A549 (cell line): Measurements from ENCODE around the gene TSG101.

Experiments
- CTCF ChIP-seq: fragments of >200 bp; sonication (Bioruptor Twin); formaldehyde crosslinking; IDR thresholded peaks from 3 replicates; pipeline ENCODE4 v1.5.1; 2016
- ELK1 ChIP-seq: fragments of 150-350 bp; IDR thresholded peaks from 2 replicates; pipeline ENCODE4 v1.6.1; 2014; ENCODE audit warnings: low read depth, mild to moderate bottlenecking, low read length
- EP300 ChIP-seq, 2 experiments: fragments of >200 bp; sonication (Bioruptor Twin); formaldehyde crosslinking; IDR thresholded peaks; 2 replicates in 1 of 2; 3 replicates in 1 of 2; pipeline ENCODE4 v1.6.1; 2016 to 2017
- HMGXB4 ChIP-seq: fragments of 250-450 bp; sonication (Bioruptor Pico); IDR thresholded peaks from 2 replicates; pipeline ENCODE4 v1.5.0; 2021; ENCODE audit warnings: mild to moderate bottlenecking, moderate library complexity, borderline replicate concordance
- HOXA7 ChIP-seq: fragments of 250-450 bp; sonication (Bioruptor Pico); IDR thresholded peaks from 2 replicates; pipeline ENCODE4 v1.5.0; 2020; ENCODE audit warnings: mild to moderate bottlenecking, moderate library complexity
- JUNB ChIP-seq: fragments of >200 bp; sonication (Bioruptor Twin); formaldehyde crosslinking; IDR thresholded peaks from 2 replicates; pipeline ENCODE4 v1.6.1; 2016
- KDM1A ChIP-seq: fragments of 200-600 bp; sonication (generic); IDR thresholded peaks from 2 replicates; pipeline ENCODE4 v1.6.1; 2016; ENCODE audit warnings: low read depth, mild to moderate bottlenecking
- MAFK ChIP-seq: fragments of 450-650 bp; IDR thresholded peaks from 2 replicates; pipeline ENCODE4 v1.6.1; 2014; ENCODE audit not compliant: partially characterized antibody
- MAX ChIP-seq: IDR thresholded peaks from 2 replicates; pipeline ENCODE4 v1.6.1; 2012
- POLR2A ChIP-seq: IDR thresholded peaks from 2 replicates; pipeline ENCODE4 v1.6.1; 2012; ENCODE audit warnings: mild to moderate bottlenecking, low read length

- TF ChIP-seq CTCF, result no peak
- no peak for TF ChIP-seq POLR2A
- TF ChIP-seq EP300 (IDR thresholded peaks at IDR 0.05), result no peak
- TF ChIP-seq JUNB, result no peak
- no peak for TF ChIP-seq HMGXB4 (CRISPR knock-in tag)
- TF ChIP-seq MAFK, result no peak
- no peak for TF ChIP-seq MAX
- TF ChIP-seq ELK1, result no peak
- no peak for TF ChIP-seq HOXA7 (CRISPR knock-in tag)
- no peak for TF ChIP-seq KDM1A
These were observed 28.7 kb downstream of the TSG101 start for GRCh38 chr11:18498039-18498438.
